CD4-positive, alpha-beta T cell (primary cell): ENCODE data around the gene DMRTC2. TPM values are rescaled to one million over a fixed set of nuclear protein-coding genes. Genes with fewer than 3 reads are reported as not detected.
A peak's percentile ranks its signal among the peaks of the same experiment; 100 is the strongest.

Source experiments
- ATAC-seq: fragments of 200-7000 bp; cut with Tn5 transposase; one replicate; pipeline ENCODE4 v1.10.0; 2022; ENCODE audit warnings: mild to moderate bottlenecking; ENCODE audit not compliant: poor library complexity
- CTCF ChIA-PET: fragments of 350-600 bp; sonication (Branson Sonifier 250); formaldehyde crosslinking; loops from one replicate; lab custom pipeline; 2021; ENCODE audit warnings: antibody characterized with exemption, inconsistent platforms; lab: Charles Lee
- POLR2A ChIA-PET: fragments of 350-600 bp; sonication (Branson Sonifier 250); formaldehyde crosslinking; loops from one replicate; lab custom pipeline; 2021; ENCODE audit warnings: antibody characterized with exemption, inconsistent platforms; lab: Charles Lee
- DNase-seq, 14 experiments: peaks; one replicate each; pipeline ENCODE4 v3.0.0-alpha.2; 2013 to 2020; ENCODE audit warnings: mixed read lengths in 2 of 14
- H3K27ac ChIP-seq, 2 donors: one replicate each; pipeline versions ENCODE4 v1.5.1 to v1.7.0; 2013; ENCODE audit warnings: low read length in 2 of 2, low read depth in 1 of 2, mild to moderate bottlenecking in 1 of 2
- H3K27me3 ChIP-seq, 2 experiments: 1 replicate in 1 of 2; 2 replicates in 1 of 2; pipeline versions ENCODE4 v1.6.1 to v1.7.0; 2013; ENCODE audit warnings: low read length in 2 of 2, control low read depth in 1 of 2, mild to moderate bottlenecking in 1 of 2, moderate library complexity in 1 of 2; ENCODE audit not compliant: insufficient read depth in 2 of 2, control insufficient read depth in 1 of 2
- H3K36me3 ChIP-seq: one replicate; pipeline ENCODE4 v1.6.1; 2013; ENCODE audit warnings: low read length, control low read depth; ENCODE audit not compliant: insufficient read depth
- H3K4me1 ChIP-seq: one replicate; pipeline ENCODE4 v1.6.1; 2013; ENCODE audit warnings: low read length, control low read depth; ENCODE audit not compliant: insufficient read depth
- H3K4me3 ChIP-seq: one replicate; pipeline ENCODE4 v1.5.1; 2013; ENCODE audit warnings: mild to moderate bottlenecking, low read length, moderate library complexity
- H3K9me3 ChIP-seq, 2 experiments: 1 replicate in 1 of 2; 2 replicates in 1 of 2; pipeline versions ENCODE4 v1.6.1 to v1.7.0; 2013; ENCODE audit warnings: low read length in 2 of 2, mild to moderate bottlenecking in 2 of 2, control low read depth in 1 of 2, moderate library complexity in 1 of 2; ENCODE audit not compliant: control insufficient read depth in 1 of 2, insufficient read depth in 1 of 2
- H3K27ac Mint-ChIP-seq: one replicate; pipeline ENCODE4 v1.8.0; 2020; ENCODE audit warnings: mixed read lengths
- H3K27me3 Mint-ChIP-seq: one replicate; pipeline ENCODE4 v1.8.0; 2021; ENCODE audit warnings: mixed read lengths
- H3K36me3 Mint-ChIP-seq: one replicate; pipeline ENCODE4 v1.8.0; 2021; ENCODE audit warnings: low read depth, mixed read lengths
- H3K4me1 Mint-ChIP-seq: one replicate; pipeline ENCODE4 v1.8.0; 2021; ENCODE audit warnings: low read depth, mixed read lengths
- H3K4me3 Mint-ChIP-seq: one replicate; pipeline ENCODE4 v1.8.0; 2020; ENCODE audit warnings: mild to moderate bottlenecking, mixed read lengths
- H3K9me3 Mint-ChIP-seq: one replicate; pipeline ENCODE4 v1.8.0; 2020; ENCODE audit warnings: mixed read lengths
- intact Hi-C, 2 experiments: fragments of 100-400 bp; cut with DNase I in 1 of 2; cut with micrococcal nuclease in 1 of 2; formaldehyde crosslinking; loops; one replicate each; pipeline versions ENCODE4 v1.15.1 to v1.9.0; 2023 to 2025; cut with DNase I, micrococcal nuclease
- microRNA-seq: library from miRNA; unstranded; fragments of <30 nt; microRNA quantifications from one replicate; pipeline ENCODE4 v1.2.0, GENCODE V29; 2021; ENCODE audit warnings: borderline microRNAs expressed, borderline replicate concordance
- total RNA-seq, 174 experiments: library from RNA in 2 of 174; stranded (reverse) in 2 of 174; gene quantifications; one replicate each; pipeline ENCODE4 v1.2.3 and lab custom pipeline; 2021 to 2026
- TF ChIP-seq, protein P1 (sequence below): fragments of 200-600 bp; IDR thresholded peaks from one replicate; pipeline ENCODE4 v1.8.0; 2022; ENCODE audit warnings: antibody characterized with exemption, mild to moderate bottlenecking

DMRTC2 gene
- total RNA-seq, 2 experiments from 2014 or later, result not detected

GRCh38 chr19:41897181-41897580, 52.3 kb downstream of the DMRTC2 start:
- intact Hi-C loops, result no loop called here
- H3K4me3 ChIP-seq, result no peak overlapping the region
- Mint-ChIP-seq H3K27me3 (no peaks in the 10 kb centered on the region), H3K27ac (peak overlapping the region; percentile 56), H3K36me3 (peaks cover 81% of the 10 kb centered on the region), H3K4me3 (no peak overlapping the region), H3K4me1 (peaks cover 57% of the 10 kb centered on the region), H3K9me3 (no peaks in the 10 kb centered on the region)
- no peak for DNase-seq
- H3K4me1 ChIP-seq, result peaks cover 65% of the 10 kb centered on the region
- ATAC-seq, result no peak
- H3K36me3 ChIP-seq, result peaks cover 87% of the 10 kb centered on the region
- ChIA-PET POLR2A (interaction anchor here (1.7 kb wide), 1 partner anchor 9 kb away, joined by 7 read pairs; no protein-coding TSS in a partner anchor), CTCF (no interaction called here)
- TF ChIP-seq, protein P1, sequence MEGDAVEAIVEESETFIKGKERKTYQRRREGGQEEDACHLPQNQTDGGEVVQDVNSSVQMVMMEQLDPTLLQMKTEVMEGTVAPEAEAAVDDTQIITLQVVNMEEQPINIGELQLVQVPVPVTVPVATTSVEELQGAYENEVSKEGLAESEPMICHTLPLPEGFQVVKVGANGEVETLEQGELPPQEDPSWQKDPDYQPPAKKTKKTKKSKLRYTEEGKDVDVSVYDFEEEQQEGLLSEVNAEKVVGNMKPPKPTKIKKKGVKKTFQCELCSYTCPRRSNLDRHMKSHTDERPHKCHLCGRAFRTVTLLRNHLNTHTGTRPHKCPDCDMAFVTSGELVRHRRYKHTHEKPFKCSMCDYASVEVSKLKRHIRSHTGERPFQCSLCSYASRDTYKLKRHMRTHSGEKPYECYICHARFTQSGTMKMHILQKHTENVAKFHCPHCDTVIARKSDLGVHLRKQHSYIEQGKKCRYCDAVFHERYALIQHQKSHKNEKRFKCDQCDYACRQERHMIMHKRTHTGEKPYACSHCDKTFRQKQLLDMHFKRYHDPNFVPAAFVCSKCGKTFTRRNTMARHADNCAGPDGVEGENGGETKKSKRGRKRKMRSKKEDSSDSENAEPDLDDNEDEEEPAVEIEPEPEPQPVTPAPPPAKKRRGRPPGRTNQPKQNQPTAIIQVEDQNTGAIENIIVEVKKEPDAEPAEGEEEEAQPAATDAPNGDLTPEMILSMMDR, result no peak
- peak overlapping the region in 1 of 2 donors; percentile 38 for H3K27ac ChIP-seq
- H3K27me3 ChIP-seq, result no peaks in the 10 kb centered on the region
- H3K9me3 ChIP-seq, result no peaks in the 10 kb centered on the region

GRCh38 chr19:41897820-41898219, 53.0 kb downstream of the DMRTC2 start:
- Histone ChIP-seq H3K9me3 (no peaks in the 10 kb centered on the region), H3K27ac (peak overlapping the region in 1 of 2 donors; percentile 40), H3K4me1 (peaks cover 65% of the 10 kb centered on the region), H3K4me3 (no peak overlapping the region), H3K27me3 (no peaks in the 10 kb centered on the region), H3K36me3 (peaks cover 87% of the 10 kb centered on the region)
- H3K27ac Mint-ChIP-seq, result peak overlapping the region; percentile 56
- peaks cover 55% of the 10 kb centered on the region for H3K4me1 Mint-ChIP-seq
- ATAC-seq, result no peak
- ChIA-PET CTCF (interaction anchor here (0.8 to 1.7 kb wide), 2 partner anchors 25 to 54 kb away, joined by 3 to 5 read pairs; no protein-coding TSS in a partner anchor), POLR2A (interaction anchor here (1.4 to 6.6 kb wide), 5 partner anchors 9 to 37 kb away, joined by 6 to 70 read pairs (median 7); partner anchors contain the start of gene RPS19)
- peaks cover 83% of the 10 kb centered on the region for H3K36me3 Mint-ChIP-seq
- H3K4me3 Mint-ChIP-seq, result no peak overlapping the region
- intact Hi-C loops, result no loop called here
- TF ChIP-seq, protein P1, result no peak
- H3K9me3 Mint-ChIP-seq, result no peaks in the 10 kb centered on the region
- DNase-seq, result no peak
- no peaks in the 10 kb centered on the region for H3K27me3 Mint-ChIP-seq

DNA sequence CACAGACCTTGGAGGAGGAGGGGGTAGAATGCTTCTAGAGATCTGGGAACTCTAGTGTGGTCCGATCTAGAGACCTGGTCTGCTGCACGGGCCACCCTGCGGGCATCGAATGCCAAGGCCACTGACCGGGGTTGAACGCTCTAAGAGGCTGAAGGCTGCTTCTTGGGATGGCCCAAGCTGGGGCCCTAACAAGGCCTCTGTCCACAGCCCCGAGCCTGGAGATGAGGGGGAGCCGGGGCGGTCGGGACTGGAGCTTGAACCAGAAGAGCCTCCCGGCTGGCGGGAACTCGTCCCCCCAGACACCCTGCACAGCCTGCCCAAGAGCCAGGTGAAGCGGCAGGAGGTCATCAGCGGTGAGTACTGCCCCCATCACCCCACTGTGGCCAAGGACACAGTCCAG, 53.4 kb downstream of the DMRTC2 start:
- H3K27me3 Mint-ChIP-seq, result no peaks in the 10 kb centered on the region
- peak overlapping the region; percentile 56 for H3K27ac Mint-ChIP-seq
- no peak overlapping the region for H3K4me3 Mint-ChIP-seq
- H3K9me3 Mint-ChIP-seq, result no peaks in the 10 kb centered on the region
- TF ChIP-seq, protein P1, result no peak
- peak overlapping the region in 1 of 2 donors; percentile 40 for H3K27ac ChIP-seq
- no peaks in the 10 kb centered on the region for H3K9me3 ChIP-seq
- peaks cover 65% of the 10 kb centered on the region for H3K4me1 ChIP-seq
- DNase-seq (no peak), ATAC-seq (no peak)
- intact Hi-C loops, result no loop called here
- peaks cover 51% of the 10 kb centered on the region for H3K4me1 Mint-ChIP-seq
- peaks cover 87% of the 10 kb centered on the region for H3K36me3 ChIP-seq
- no peak overlapping the region for H3K4me3 ChIP-seq
- peaks cover 83% of the 10 kb centered on the region for H3K36me3 Mint-ChIP-seq
- POLR2A ChIA-PET, result interaction anchor here (1.4 to 6.6 kb wide), 4 partner anchors 10 to 38 kb away, joined by 6 to 70 read pairs (median 19); partner anchors contain the start of gene RPS19
- CTCF ChIA-PET, result interaction anchor here (0.8 to 1.7 kb wide), 2 partner anchors 25 to 54 kb away, joined by 3 to 5 read pairs; no protein-coding TSS in a partner anchor
- no peaks in the 10 kb centered on the region for H3K27me3 ChIP-seq

Small RNA genes within 50 kb of the gene (microRNA-seq; reads per million reads assigned to microRNA genes)
- not detected for gene MIR6797

Other genes starting within 250 kb of the DMRTC2 start
- gene CEACAM4, start 218.0 kb upstream of the DMRTC2 start, total RNA-seq, result under 1 TPM; 0.36 to 0.84 TPM
- not detected for gene CEACAM7, start 156.8 kb upstream of the DMRTC2 start, total RNA-seq
- not detected for gene CEACAM5, start 136.4 kb upstream of the DMRTC2 start, total RNA-seq
- not detected for gene CEACAM6, start 89.5 kb upstream of the DMRTC2 start, total RNA-seq
- gene CEACAM3, start 48.5 kb upstream of the DMRTC2 start, total RNA-seq, result not detected
- not detected for gene LYPD4, start 359 bp upstream of the DMRTC2 start, total RNA-seq
- gene RPS19, start 15.2 kb downstream of the DMRTC2 start, total RNA-seq, result 1,000 to 10,000 TPM; 3,668 to 3,697 TPM
- 1 to 10 TPM; 3.7 to 3.8 TPM for gene CD79A, start 32.2 kb downstream of the DMRTC2 start, total RNA-seq
- 1,000 to 10,000 TPM; 1,019 to 1,047 TPM for gene ARHGEF1, start 38.1 kb downstream of the DMRTC2 start, total RNA-seq
- 1 to 10 TPM; 7.7 to 8.9 TPM for gene ERFL, start 83.4 kb downstream of the DMRTC2 start, total RNA-seq
- gene RABAC1, start 114.3 kb downstream of the DMRTC2 start, total RNA-seq, result 100 to 1,000 TPM in 1 of 2 experiments, 10 to 100 TPM in 1; 96.0 to 102 TPM
- gene ATP1A3, start 149.2 kb downstream of the DMRTC2 start, total RNA-seq, result 1 to 10 TPM; 3.2 to 4.6 TPM
- under 1 TPM; 0.66 to 0.75 TPM for gene GRIK5, start 225.2 kb downstream of the DMRTC2 start, total RNA-seq
- 10 to 100 TPM; 21.5 to 24.0 TPM for gene ZNF574, start 231.1 kb downstream of the DMRTC2 start, total RNA-seq